SK-N-SH (cell line): Measurements from ENCODE around the gene DPYSL5.

ENCODE experiments used
- CTCF ChIP-seq: fragments of 200-600 bp; sonication (generic); IDR thresholded peaks from 2 replicates; pipeline ENCODE4 v1.6.1; 2017; ENCODE audit warnings: antibody characterized with exemption, mild to moderate bottlenecking, moderate library complexity
- ELF1 ChIP-seq: IDR thresholded peaks from 2 replicates; pipeline ENCODE4 v1.4.0; 2012
- FOSL2 ChIP-seq: IDR thresholded peaks from 2 replicates; pipeline ENCODE4 v1.4.0; 2012; ENCODE audit warnings: low read depth, mild to moderate bottlenecking, moderate library complexity, borderline replicate concordance
- GATA2 ChIP-seq: sonication (generic); formaldehyde crosslinking; IDR thresholded peaks from 2 replicates; pipeline ENCODE4 v1.5.0; 2020; ENCODE audit warnings: mild to moderate bottlenecking, missing genetic modification reagents
- JUND ChIP-seq: IDR thresholded peaks from 2 replicates; pipeline ENCODE4 v1.4.0; 2012
- MEF2A ChIP-seq: IDR thresholded peaks from 2 replicates; pipeline ENCODE4 v1.4.0; 2012; ENCODE audit warnings: low read depth, borderline replicate concordance
- POLR2AphosphoS5 ChIP-seq: IDR thresholded peaks from 2 replicates; pipeline ENCODE4 v1.6.1; 2012; ENCODE audit warnings: low read depth, low read length
- RFX5 ChIP-seq: IDR thresholded peaks from 2 replicates; pipeline ENCODE4 v1.6.1; 2012; ENCODE audit warnings: mild to moderate bottlenecking, improper control_type of control experiment, low read length
- RXRA ChIP-seq: IDR thresholded peaks from 2 replicates; pipeline ENCODE4 v1.4.0; 2012; ENCODE audit warnings: low read depth, mild to moderate bottlenecking, borderline replicate concordance
- SIN3A ChIP-seq: IDR thresholded peaks from 2 replicates; pipeline ENCODE4 v1.6.1; 2012; ENCODE audit warnings: low read depth, mild to moderate bottlenecking, low read length, moderate library complexity, borderline replicate concordance
- TCF12 ChIP-seq: IDR thresholded peaks from 2 replicates; pipeline ENCODE4 v1.4.0; 2012
- TEAD4 ChIP-seq: IDR thresholded peaks from 2 replicates; pipeline ENCODE4 v1.4.0; 2012; ENCODE audit warnings: mild to moderate bottlenecking, borderline replicate concordance; ENCODE audit not compliant: insufficient read depth
- USF1 ChIP-seq: IDR thresholded peaks from 2 replicates; pipeline ENCODE4 v1.4.0; 2012; ENCODE audit warnings: low read depth, borderline replicate concordance

- TF ChIP-seq POLR2AphosphoS5 (no peak), CTCF (no peak), MEF2A (no peak), RFX5 (no peak), RXRA (no peak), GATA2 (CRISPR knock-in tag) (no peak), FOSL2 (no peak), ELF1 (no peak), SIN3A (no peak), TCF12 (no peak), USF1 (no peak), TEAD4 (no peak), JUND (no peak)
Observed at GRCh38 chr2:26916128-26916692, 68.3 kb downstream of the DPYSL5 start.
